Measurements from ENCODE around the gene GPR18.
"Not testable (repeated sequence)": the region's sequence is repeated elsewhere in the genome, so short reads cannot be mapped to it uniquely, and the experiment has no call there.

The GPR18 gene

GRCh38 chr13:99230991-99231390 lies 27.2 kb downstream of the GPR18 start:
- no peak for TF ChIP-seq CTCF (IDR thresholded peaks at IDR 0.05; ENCODE audit: extremely low read depth, missing control alignments)
- DNase-seq (ENCODE audit: low spot score) = no peak

- DNase-seq (ENCODE audit: low spot score) = not testable (repeated sequence)
Measured at GRCh38 chr13:99230588-99230987, 27.6 kb downstream of the GPR18 start.

- peak; percentile 72 for DNase-seq (ENCODE audit: low spot score)
- no peak for TF ChIP-seq CTCF (IDR thresholded peaks at IDR 0.05; ENCODE audit: extremely low read depth, missing control alignments)
Measured at GRCh38 chr13:99228737-99229691, 29.2 kb downstream of the GPR18 start.

GRCh38 chr13:99227909-99228688 lies 30.1 kb downstream of the GPR18 start:
- TF ChIP-seq CTCF (IDR thresholded peaks at IDR 0.05; ENCODE audit: extremely low read depth, missing control alignments) = no peak
- DNase-seq (ENCODE audit: low spot score) = no peak

- no peak for TF ChIP-seq CTCF (IDR thresholded peaks at IDR 0.05; ENCODE audit: extremely low read depth, missing control alignments)
- DNase-seq (ENCODE audit: low spot score) = no peak
Measured at GRCh38 chr13:99227331-99227900, 30.8 kb downstream of the GPR18 start.

GRCh38 chr13:99226513-99226912 lies 31.7 kb downstream of the GPR18 start:
- no peak for DNase-seq (ENCODE audit: low spot score)
- no peak for TF ChIP-seq CTCF (IDR thresholded peaks at IDR 0.05; ENCODE audit: extremely low read depth, missing control alignments)

GRCh38 chr13:99225078-99225477 lies 33.1 kb downstream of the GPR18 start:
- no peak for DNase-seq (ENCODE audit: low spot score)
- TF ChIP-seq CTCF (IDR thresholded peaks at IDR 0.05; ENCODE audit: extremely low read depth, missing control alignments) = no peak

Measured in GM20000 (cell line).